Esophagus squamous epithelium (tissue), 5 donors: Measurements from ENCODE around the gene NDUFS3. TPM values are rescaled to one million over a fixed set of nuclear protein-coding genes. Genes with fewer than 3 reads are reported as not detected.

ENCODE experiments used
- DNase-seq: peaks from one replicate; lab custom pipeline; 2025; lab: John Stamatoyannopoulos, UW
- H3K27ac ChIP-seq, 4 donors: fragments of 200-600 bp; sonication (generic); one replicate each; pipeline ENCODE4 v1.5.1; 2016 to 2019; ENCODE audit warnings: mild to moderate bottlenecking in 1 of 4
- H3K27me3 ChIP-seq, 4 donors: fragments of 200-600 bp; sonication (generic); 1 replicate in 3 of 4; 2 replicates in 1 of 4; pipeline versions ENCODE4 v1.5.1 to v1.6.0; 2017 to 2021; ENCODE audit warnings: antibody characterized with exemption in 1 of 4
- H3K36me3 ChIP-seq, 3 donors: fragments of 200-600 bp; sonication (generic); one replicate each; pipeline ENCODE4 v1.5.1; 2016 to 2019
- H3K4me1 ChIP-seq, 3 donors: fragments of 200-600 bp; sonication (generic); one replicate each; pipeline ENCODE4 v1.5.1; 2017 to 2019
- H3K4me3 ChIP-seq, 4 donors: fragments of 200-600 bp; sonication (generic); 1 replicate in 3 of 4; 2 replicates in 1 of 4; pipeline ENCODE4 v1.5.1; 2016 to 2019; ENCODE audit warnings: mild to moderate bottlenecking in 2 of 4, moderate library complexity in 1 of 4
- H3K9me3 ChIP-seq, 3 donors: fragments of 200-600 bp; sonication (generic); one replicate each; pipeline ENCODE4 v1.5.1; 2016 to 2019
- CTCF ChIP-seq, 6 experiments: fragments of 450-650 bp in 4 of 6; fragments of 200-600 bp in 2 of 6; sonication (generic) in 2 of 6; IDR thresholded peaks; one replicate each; pipeline ENCODE4 v1.5.1; 2016 to 2019; ENCODE audit warnings: antibody characterized with exemption in 6 of 6, mild to moderate bottlenecking in 4 of 6, moderate library complexity in 4 of 6
- POLR2A ChIP-seq, 4 donors: fragments of 450-650 bp; IDR thresholded peaks; one replicate each; pipeline ENCODE4 v1.6.1; 2017; ENCODE audit warnings: antibody characterized with exemption in 4 of 4, mild to moderate bottlenecking in 4 of 4, moderate library complexity in 3 of 4
- WGBS, 2 donors: methylation state at CpG; one replicate each; pipeline ENCODE4 v1.1.5; 2018; 5-methylcytosine and 5-hydroxymethylcytosine counted together
- intact Hi-C: fragments of 100-400 bp; cut with DNase I; formaldehyde crosslinking; loops from one replicate; pipeline ENCODE4 v1.15.0; 2022
- total RNA-seq, 4 donors: library from RNA; depleted of rRNA; stranded (reverse); fragments of >200 nt; gene quantifications; one replicate each; pipeline ENCODE4 v1.1.0, GENCODE V29; 2016
- donor health status: DM: yes; HTN: yes; CAD: no.

Gene NDUFS3
- total RNA-seq, 4 donors from 2014 or later = 65.5 to 89.9 (median 83.6) TPM

- DNase-seq = no peak
- Histone ChIP-seq H3K27ac (peak overlapping the region in 2 of 4 donors; percentile 21 to 28), H3K4me1 (peaks cover 0 to 13% (median 0%) of the 10 kb centered on the region in 3 donors), H3K36me3 (peaks cover 15 to 35% (median 25%) of the 10 kb centered on the region in 3 donors), H3K4me3 (no peak overlapping the region), H3K9me3 (peaks cover 0 to 4% (median 0%) of the 10 kb centered on the region in 3 donors), H3K27me3 (peaks cover 0 to 34% (median 0%) of the 10 kb centered on the region in 4 donors)
- TF ChIP-seq POLR2A (IDR thresholded peaks at IDR 0.05) = no peak
- TF ChIP-seq CTCF (IDR thresholded peaks at IDR 0.05) = no peak
- WGBS, 2 donors = 60 to 63% methylated on average over 3 to 6 of the region's 6 CpGs
- intact Hi-C loops = no loop called here
Observed at GRCh38 chr11:47587039-47587716, 8.3 kb downstream of the NDUFS3 start.

GRCh38 chr11:47587723-47588326 is 9.0 kb downstream of the NDUFS3 start:
- no peak overlapping the region for H3K4me3 ChIP-seq

GRCh38 chr11:47589118-47589517 is 10.2 kb downstream of the NDUFS3 start:
- peak overlapping the region in 3 of 4 donors; percentile 25 to 60 (median 36) for H3K4me3 ChIP-seq
- intact Hi-C loops = no loop called here

More at GRCh38 chr11:47587723-47588326, 9.0 kb downstream of the NDUFS3 start:
- peaks cover 0 to 13% (median 0%) of the 10 kb centered on the region in 3 donors for H3K4me1 ChIP-seq
- no peak for DNase-seq
- intact Hi-C loops = no loop called here
- TF ChIP-seq CTCF (IDR thresholded peaks at IDR 0.05) (no peak), POLR2A (IDR thresholded peaks at IDR 0.05) (no peak)
- 47 to 82% methylated on average over 4 to 11 of the region's 14 CpGs for WGBS, 2 donors
- H3K9me3 ChIP-seq = peaks cover 0 to 4% (median 0%) of the 10 kb centered on the region in 3 donors
- peaks cover 9 to 29% (median 19%) of the 10 kb centered on the region in 3 donors for H3K36me3 ChIP-seq
- H3K27me3 ChIP-seq = peaks cover 0 to 40% (median under 1%) of the 10 kb centered on the region in 4 donors
- peak overlapping the region in 2 of 4 donors; percentile 21 to 28 for H3K27ac ChIP-seq

GRCh38 chr11:47589584-47589976 is 10.7 kb downstream of the NDUFS3 start:
- WGBS, 2 donors = 61% methylated on average over 5 of the region's 51 CpGs; no CpG with 5 or more reads in 1 of the 2 donors
- peak overlapping the region in 1 of 4 donors; percentile 19 for H3K27ac ChIP-seq
- intact Hi-C loops = no loop called here
- peaks cover 0 to 4% (median 0%) of the 10 kb centered on the region in 3 donors for H3K9me3 ChIP-seq
- peaks cover 6 to 30% (median 7%) of the 10 kb centered on the region in 3 donors for H3K4me1 ChIP-seq
- H3K4me3 ChIP-seq = peak overlapping the region in 3 of 4 donors; percentile 25 to 60 (median 36)
- no peak for DNase-seq
- TF ChIP-seq CTCF (IDR thresholded peaks at IDR 0.05) (no peak), POLR2A (IDR thresholded peaks at IDR 0.05) (no peak)
- peaks cover 0 to 58% (median 8%) of the 10 kb centered on the region in 4 donors for H3K27me3 ChIP-seq
- H3K36me3 ChIP-seq = peaks cover 0 to 11% (median 4%) of the 10 kb centered on the region in 3 donors

More at GRCh38 chr11:47589118-47589517, 10.2 kb downstream of the NDUFS3 start:
- no peak for DNase-seq
- Histone ChIP-seq H3K36me3 (peaks cover 0 to 16% (median 6%) of the 10 kb centered on the region in 3 donors), H3K27ac (peak overlapping the region in 1 of 4 donors; percentile 19), H3K27me3 (peaks cover 0 to 53% (median 7%) of the 10 kb centered on the region in 4 donors), H3K4me1 (peaks cover 4 to 25% (median 6%) of the 10 kb centered on the region in 3 donors), H3K9me3 (peaks cover 0 to 4% (median 0%) of the 10 kb centered on the region in 3 donors)
- TF ChIP-seq POLR2A (IDR thresholded peaks at IDR 0.05) (no peak), CTCF (IDR thresholded peaks at IDR 0.05) (no peak)
- 73 to 76% methylated on average over 10 of the region's 11 CpGs for WGBS, 2 donors
